Measurements from ENCODE around the gene APOL3.

DNA sequence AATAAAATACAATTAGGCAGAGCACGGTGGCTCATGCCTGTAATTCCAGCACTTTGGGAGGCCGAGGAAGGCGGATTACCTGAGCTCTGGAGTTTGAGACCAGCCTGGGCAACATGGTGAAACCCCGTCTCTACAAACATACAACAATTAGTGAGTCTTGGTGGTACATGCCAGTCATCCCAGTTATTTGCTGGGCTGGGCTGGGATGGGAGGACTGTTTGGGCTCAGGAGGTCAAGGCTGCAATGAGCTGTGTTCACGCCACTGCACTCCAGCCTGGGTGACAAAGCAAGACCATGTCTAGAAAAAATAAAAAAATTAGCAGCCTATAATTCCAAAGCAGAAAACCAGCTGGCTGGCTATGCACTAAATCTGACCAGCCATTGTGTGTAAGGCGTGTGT lies 35.1 kb downstream of the APOL3 start:
- TF ChIP-seq ZNF274 (IDR thresholded peaks at IDR 0.05; ENCODE audit: low read depth, low read length) (no peak), SUZ12 (IDR thresholded peaks at IDR 0.05; ENCODE audit: extremely low read depth, insufficient read depth, insufficient read length) (no peak), YY1 (IDR thresholded peaks at IDR 0.05; ENCODE audit: insufficient read depth, insufficient read length) (no peak)
